ENCODE data around the gene SP110.
"Not testable (repeated sequence)": the region's sequence is repeated elsewhere in the genome, so short reads cannot be mapped to it uniquely, and the experiment has no call there.

Gene SP110

GRCh38 chr2:230224458-230224857 is 4.7 kb upstream of the SP110 start:
- no peak for DNase-seq (ENCODE audit: low spot score)

GRCh38 chr2:230222829-230223228 is 3.0 kb upstream of the SP110 start:
- not testable (repeated sequence) for DNase-seq (ENCODE audit: low spot score)

- no peak for DNase-seq (ENCODE audit: low spot score)
Measured at GRCh38 chr2:230221493-230221892, 1.7 kb upstream of the SP110 start.

- DNase-seq (ENCODE audit: low spot score): no peak
Measured at GRCh38 chr2:230220347-230220969, 674 bp upstream of the SP110 start.

GRCh38 chr2:230218421-230218820 is 1.4 kb downstream of the SP110 start:
- no peak for DNase-seq (ENCODE audit: low spot score)

GRCh38 chr2:230217424-230217823 is 2.4 kb downstream of the SP110 start:
- DNase-seq (ENCODE audit: low spot score): no peak

GRCh38 chr2:230216489-230216888 is 3.3 kb downstream of the SP110 start:
- no peak for DNase-seq (ENCODE audit: low spot score)

GRCh38 chr2:230209422-230210051 is 10.2 kb downstream of the SP110 start:
- DNase-seq (ENCODE audit: low spot score): no peak

GRCh38 chr2:230208576-230208975 is 11.2 kb downstream of the SP110 start:
- no peak for DNase-seq (ENCODE audit: low spot score)

GRCh38 chr2:230205721-230206120 is 14.1 kb downstream of the SP110 start:
- DNase-seq (ENCODE audit: low spot score): no peak

GRCh38 chr2:230205034-230205433 is 14.8 kb downstream of the SP110 start:
- DNase-seq (ENCODE audit: low spot score): no peak

GRCh38 chr2:230203110-230203676 is 16.6 kb downstream of the SP110 start:
- no peak for DNase-seq (ENCODE audit: low spot score)

- DNase-seq (ENCODE audit: low spot score): no peak
Measured at GRCh38 chr2:230202430-230203109, 17.2 kb downstream of the SP110 start.

GRCh38 chr2:230184727-230185578 is 34.8 kb downstream of the SP110 start:
- DNase-seq (ENCODE audit: low spot score): no peak

- no peak for DNase-seq (ENCODE audit: low spot score)
Measured at GRCh38 chr2:230181195-230181594, 38.6 kb downstream of the SP110 start.

- no peak for DNase-seq (ENCODE audit: low spot score)
Measured at GRCh38 chr2:230179907-230180306, 39.9 kb downstream of the SP110 start.

- no peak for DNase-seq (ENCODE audit: low spot score)
Measured at GRCh38 chr2:230178546-230179485, 41.0 kb downstream of the SP110 start.

GRCh38 chr2:230176996-230177395 is 42.8 kb downstream of the SP110 start:
- DNase-seq (ENCODE audit: low spot score): no peak

GRCh38 chr2:230174466-230174865 is 45.3 kb downstream of the SP110 start:
- DNase-seq (ENCODE audit: low spot score): no peak

GRCh38 chr2:230172852-230173251 is 46.9 kb downstream of the SP110 start:
- no peak for DNase-seq (ENCODE audit: low spot score)

- DNase-seq (ENCODE audit: low spot score): no peak
Measured at GRCh38 chr2:230172156-230172555, 47.6 kb downstream of the SP110 start.

Data from D341Med (cell line).